ENCODE measurements around the gene ELMO1. TPM values are rescaled to one million over a fixed set of nuclear protein-coding genes. Genes with fewer than 3 reads are reported as not detected.

Gene ELMO1
- total and polyA plus RNA-seq, 4 donors, result 6.7 to 51.5 (median 14.8) TPM

- Histone ChIP-seq H3K4me3 (ENCODE audit: low read depth in 1 of 3, low read length in 3 of 3) (no peak overlapping the region), H3K36me3 (ENCODE audit: control insufficient read depth in 4 of 4, insufficient read depth in 3 of 4, low read depth in 1 of 4, low read length in 3 of 4) (no peaks in the 10 kb centered on the region), H3K9me3 (ENCODE audit: control insufficient read depth in 4 of 4, low read length in 3 of 4) (no peaks in the 10 kb centered on the region), H3K4me1 (ENCODE audit: control insufficient read depth in 4 of 4, insufficient read depth in 4 of 4, low read length in 3 of 4) (no peaks in the 10 kb centered on the region), H3K9ac (ENCODE audit: low read depth in 1 of 2, low read length in 2 of 2) (no peak overlapping the region), H3K27me3 (ENCODE audit: control insufficient read depth in 4 of 4, insufficient read depth in 4 of 4, low read length in 3 of 4) (no peaks in the 10 kb centered on the region), H3K27ac (ENCODE audit: low read depth in 1 of 2, low read length in 2 of 2) (no peak overlapping the region)
- no peak for TF ChIP-seq FOXA1 (IDR thresholded peaks at IDR 0.05)
- no peak for TF ChIP-seq SP1 (IDR thresholded peaks at IDR 0.05)
- TF ChIP-seq ZBTB33 (IDR thresholded peaks at IDR 0.05), result no peak
- no peak for TF ChIP-seq JUND (IDR thresholded peaks at IDR 0.05)
- TF ChIP-seq CTCF (IDR thresholded peaks at IDR 0.05; ENCODE audit: low read depth, low read length, missing input control), result no peak
- no peak for TF ChIP-seq GABPA (IDR thresholded peaks at IDR 0.05 in 1 of 2, conservative IDR thresholded peaks at IDR 0.05 in 1 of 2)
- no peak for TF ChIP-seq RAD21 (IDR thresholded peaks at IDR 0.05)
- no peak for TF ChIP-seq HNF4G (IDR thresholded peaks at IDR 0.05)
- TF ChIP-seq HNF4A (conservative IDR thresholded peaks at IDR 0.05), result no peak
- no peak for DNase-seq (ENCODE audit: low spot score)
- 82% methylated on average over 3 of the region's 3 CpGs for WGBS
These were observed 386.2 kb downstream of the ELMO1 start for GRCh38 chr7:37062560-37062859.

- Histone ChIP-seq H3K4me3 (ENCODE audit: low read depth in 1 of 3, low read length in 3 of 3) (no peak overlapping the region), H3K9ac (ENCODE audit: low read depth in 1 of 2, low read length in 2 of 2) (no peak overlapping the region), H3K36me3 (ENCODE audit: control insufficient read depth in 4 of 4, insufficient read depth in 3 of 4, low read depth in 1 of 4, low read length in 3 of 4) (no peaks in the 10 kb centered on the region), H3K27me3 (ENCODE audit: control insufficient read depth in 4 of 4, insufficient read depth in 4 of 4, low read length in 3 of 4) (no peaks in the 10 kb centered on the region), H3K27ac (ENCODE audit: low read depth in 1 of 2, low read length in 2 of 2) (no peak overlapping the region), H3K9me3 (ENCODE audit: control insufficient read depth in 4 of 4, low read length in 3 of 4) (no peaks in the 10 kb centered on the region), H3K4me1 (ENCODE audit: control insufficient read depth in 4 of 4, insufficient read depth in 4 of 4, low read length in 3 of 4) (no peaks in the 10 kb centered on the region)
- no peak for DNase-seq (ENCODE audit: low spot score)
- TF ChIP-seq FOXA2 (IDR thresholded peaks at IDR 0.05) (no peak), EGR1 (IDR thresholded peaks at IDR 0.05; ENCODE audit: low read depth in 2 of 2) (no peak), JUND (IDR thresholded peaks at IDR 0.05) (no peak), RAD21 (IDR thresholded peaks at IDR 0.05) (no peak), REST (IDR thresholded peaks at IDR 0.05) (no peak), HNF4A (conservative IDR thresholded peaks at IDR 0.05) (no peak)
- 89% methylated on average over 5 of the region's 5 CpGs for WGBS
These were observed 386.7 kb downstream of the ELMO1 start for GRCh38 chr7:37061849-37062559.

Data from liver (tissue), 9 donors.